Lower leg skin (tissue), 4 donors: ENCODE data around the gene SRA1. TPM values are rescaled to one million over a fixed set of nuclear protein-coding genes. Genes with fewer than 3 reads are reported as not detected.

Source experiments
- DNase-seq, 2 donors: peaks; one replicate each; pipeline ENCODE4 v3.0.0-alpha.2; 2019; ENCODE audit warnings: low spot score in 2 of 2
- H3K4me3 ChIP-seq: fragments of 200-600 bp; sonication (generic); 2 replicates; pipeline ENCODE4 v1.5.1; 2017; ENCODE audit warnings: mild to moderate bottlenecking, low read depth; ENCODE audit not compliant: poor library complexity, severe bottlenecking
- CTCF ChIP-seq, 3 donors: fragments of 450-650 bp; IDR thresholded peaks; one replicate each; pipeline ENCODE4 v1.5.1; 2016; ENCODE audit warnings: antibody characterized with exemption in 3 of 3, mild to moderate bottlenecking in 3 of 3, moderate library complexity in 2 of 3
- POLR2A ChIP-seq, 2 donors: fragments of 450-650 bp; IDR thresholded peaks; one replicate each; pipeline ENCODE4 v1.6.1; 2016 to 2017; ENCODE audit warnings: antibody characterized with exemption in 2 of 2, mild to moderate bottlenecking in 1 of 2, moderate library complexity in 1 of 2
- WGBS, 2 donors: methylation state at CpG; one replicate each; pipeline ENCODE4 v1.1.5; 2018; 5-methylcytosine and 5-hydroxymethylcytosine counted together
- intact Hi-C: fragments of 100-400 bp; cut with DNase I; formaldehyde crosslinking; loops from one replicate; pipeline ENCODE4 v1.15.0; 2023; ENCODE audit warnings: low total_unique reads
- total RNA-seq, 4 donors: library from RNA; depleted of rRNA; stranded (reverse); fragments of >200 nt; gene quantifications; one replicate each; pipeline ENCODE4 v1.1.0, GENCODE V29; 2016

The SRA1 gene
- total RNA-seq, 4 donors from 2014 or later, result 11.4 to 23.9 (median 14.6) TPM

- intact Hi-C loops, result no loop called here
- no peak overlapping the region for H3K4me3 ChIP-seq
- TF ChIP-seq POLR2A (IDR thresholded peaks at IDR 0.05) (no peak), CTCF (IDR thresholded peaks at IDR 0.05) (no peak)
- 78 to 79% methylated on average over 2 of the region's 2 CpGs for WGBS, 2 donors
- no peak for DNase-seq
Observed at GRCh38 chr5:140553657-140554056, 3.6 kb downstream of the SRA1 start.

- TF ChIP-seq POLR2A (IDR thresholded peaks at IDR 0.05) (no peak), CTCF (IDR thresholded peaks at IDR 0.05) (no peak)
- intact Hi-C loops, result no loop called here
- H3K4me3 ChIP-seq, result no peak overlapping the region
- WGBS, 2 donors, result 78 to 84% methylated on average over 4 of the region's 4 CpGs
- peak in 1 of 2 donors; percentile 8 for DNase-seq
Observed at GRCh38 chr5:140551872-140552271, 5.4 kb downstream of the SRA1 start.

GRCh38 chr5:140550147-140551079 is 6.9 kb downstream of the SRA1 start:
- WGBS, 2 donors, result 88 to 93% methylated on average over 11 of the region's 11 CpGs
- intact Hi-C loops, result no loop called here
- DNase-seq, result peak in 1 of 2 donors; percentile 75

GRCh38 chr5:140549237-140550144 is 7.8 kb downstream of the SRA1 start:
- no peak overlapping the region for H3K4me3 ChIP-seq
- TF ChIP-seq POLR2A (IDR thresholded peaks at IDR 0.05) (no peak), CTCF (IDR thresholded peaks at IDR 0.05) (no peak)
- 66 to 71% methylated on average over 3 of the region's 3 CpGs for WGBS, 2 donors
- intact Hi-C loops, result loop anchor here (10.0 kb wide), 1 partner anchor 165 kb away; no protein-coding TSS in a partner anchor
- peak; percentile 63 to 85 for DNase-seq

More at GRCh38 chr5:140550147-140551079, 6.9 kb downstream of the SRA1 start:
- no peak overlapping the region for H3K4me3 ChIP-seq
- TF ChIP-seq POLR2A (IDR thresholded peaks at IDR 0.05), result no peak
- TF ChIP-seq CTCF (IDR thresholded peaks at IDR 0.05), result no peak

GRCh38 chr5:140548791-140549190 is 8.5 kb downstream of the SRA1 start:
- intact Hi-C loops, result loop anchor here (10.0 kb wide), 1 partner anchor 164 kb away; no protein-coding TSS in a partner anchor
- TF ChIP-seq CTCF (IDR thresholded peaks at IDR 0.05), result no peak
- TF ChIP-seq POLR2A (IDR thresholded peaks at IDR 0.05), result no peak
- no peak overlapping the region for H3K4me3 ChIP-seq
- 83 to 84% methylated on average over 5 to 7 of the region's 7 CpGs for WGBS, 2 donors
- DNase-seq, result peak in 1 of 2 donors; percentile 79
